ENCODE results near the gene DTNB. TPM values are rescaled to one million over a fixed set of nuclear protein-coding genes. Genes with fewer than 3 reads are reported as not detected.

The DTNB gene
- total RNA-seq, 4 donors from 2014 or later, result 5.2 to 9.9 (median 9.2) TPM

DNA sequence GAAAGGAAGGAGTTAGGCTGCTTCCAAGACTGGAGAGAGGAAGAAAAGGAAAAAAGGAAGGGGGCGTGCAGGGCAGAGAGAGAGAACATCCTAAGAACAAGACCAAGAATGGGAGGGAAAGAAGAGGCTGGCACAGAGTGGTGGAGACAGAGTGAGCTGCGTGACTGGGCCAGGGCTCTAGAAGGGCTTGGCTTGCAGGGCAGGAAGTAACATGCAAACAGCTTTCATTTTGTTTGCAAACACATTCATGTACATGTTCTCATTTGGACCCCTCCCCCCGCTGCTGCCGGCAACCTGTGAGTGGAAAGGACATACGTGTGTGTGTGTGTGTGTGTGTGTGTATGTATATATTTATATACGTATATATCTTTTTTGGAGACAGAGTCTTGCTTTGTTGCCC is 284.9 kb downstream of the DTNB start:
- DNase-seq (ENCODE audit: low spot score) (no peak), ATAC-seq (ENCODE audit: low FRiP score) (no peak)
- TF ChIP-seq, protein P1, sequence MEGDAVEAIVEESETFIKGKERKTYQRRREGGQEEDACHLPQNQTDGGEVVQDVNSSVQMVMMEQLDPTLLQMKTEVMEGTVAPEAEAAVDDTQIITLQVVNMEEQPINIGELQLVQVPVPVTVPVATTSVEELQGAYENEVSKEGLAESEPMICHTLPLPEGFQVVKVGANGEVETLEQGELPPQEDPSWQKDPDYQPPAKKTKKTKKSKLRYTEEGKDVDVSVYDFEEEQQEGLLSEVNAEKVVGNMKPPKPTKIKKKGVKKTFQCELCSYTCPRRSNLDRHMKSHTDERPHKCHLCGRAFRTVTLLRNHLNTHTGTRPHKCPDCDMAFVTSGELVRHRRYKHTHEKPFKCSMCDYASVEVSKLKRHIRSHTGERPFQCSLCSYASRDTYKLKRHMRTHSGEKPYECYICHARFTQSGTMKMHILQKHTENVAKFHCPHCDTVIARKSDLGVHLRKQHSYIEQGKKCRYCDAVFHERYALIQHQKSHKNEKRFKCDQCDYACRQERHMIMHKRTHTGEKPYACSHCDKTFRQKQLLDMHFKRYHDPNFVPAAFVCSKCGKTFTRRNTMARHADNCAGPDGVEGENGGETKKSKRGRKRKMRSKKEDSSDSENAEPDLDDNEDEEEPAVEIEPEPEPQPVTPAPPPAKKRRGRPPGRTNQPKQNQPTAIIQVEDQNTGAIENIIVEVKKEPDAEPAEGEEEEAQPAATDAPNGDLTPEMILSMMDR (IDR thresholded peaks at IDR 0.05), result no peak

DNA sequence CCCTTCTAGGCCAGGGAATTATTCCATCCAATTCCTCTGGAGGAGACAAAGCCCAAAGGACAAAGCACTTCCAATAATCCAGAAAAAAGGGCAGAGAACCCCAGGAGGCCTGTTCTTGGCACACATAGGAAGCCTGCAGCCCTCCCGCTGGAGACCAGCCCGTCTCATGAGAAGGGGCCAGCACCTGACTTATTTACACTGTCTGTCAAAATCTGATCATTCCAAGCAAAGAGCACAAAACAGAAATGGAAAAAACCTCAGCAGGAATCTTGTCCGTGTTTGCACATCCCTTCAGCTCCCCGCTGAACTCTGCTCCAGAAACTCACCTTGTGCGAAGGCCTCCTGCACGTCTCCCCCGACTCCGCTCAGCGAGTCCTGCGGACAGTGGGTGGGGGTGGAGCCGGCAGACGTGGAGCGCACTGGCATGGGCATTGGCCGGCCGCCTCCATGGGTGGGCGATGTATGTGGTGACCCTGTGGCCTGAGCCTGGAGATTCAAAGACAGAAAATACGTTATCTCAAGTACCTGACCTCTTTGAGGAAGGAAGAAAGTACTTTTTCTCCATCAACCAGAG is 285.4 kb downstream of the DTNB start:
- DNase-seq (ENCODE audit: low spot score) (no peak), ATAC-seq (ENCODE audit: low FRiP score) (no peak)
- TF ChIP-seq, protein P1 (IDR thresholded peaks at IDR 0.05), result no peak

DNA sequence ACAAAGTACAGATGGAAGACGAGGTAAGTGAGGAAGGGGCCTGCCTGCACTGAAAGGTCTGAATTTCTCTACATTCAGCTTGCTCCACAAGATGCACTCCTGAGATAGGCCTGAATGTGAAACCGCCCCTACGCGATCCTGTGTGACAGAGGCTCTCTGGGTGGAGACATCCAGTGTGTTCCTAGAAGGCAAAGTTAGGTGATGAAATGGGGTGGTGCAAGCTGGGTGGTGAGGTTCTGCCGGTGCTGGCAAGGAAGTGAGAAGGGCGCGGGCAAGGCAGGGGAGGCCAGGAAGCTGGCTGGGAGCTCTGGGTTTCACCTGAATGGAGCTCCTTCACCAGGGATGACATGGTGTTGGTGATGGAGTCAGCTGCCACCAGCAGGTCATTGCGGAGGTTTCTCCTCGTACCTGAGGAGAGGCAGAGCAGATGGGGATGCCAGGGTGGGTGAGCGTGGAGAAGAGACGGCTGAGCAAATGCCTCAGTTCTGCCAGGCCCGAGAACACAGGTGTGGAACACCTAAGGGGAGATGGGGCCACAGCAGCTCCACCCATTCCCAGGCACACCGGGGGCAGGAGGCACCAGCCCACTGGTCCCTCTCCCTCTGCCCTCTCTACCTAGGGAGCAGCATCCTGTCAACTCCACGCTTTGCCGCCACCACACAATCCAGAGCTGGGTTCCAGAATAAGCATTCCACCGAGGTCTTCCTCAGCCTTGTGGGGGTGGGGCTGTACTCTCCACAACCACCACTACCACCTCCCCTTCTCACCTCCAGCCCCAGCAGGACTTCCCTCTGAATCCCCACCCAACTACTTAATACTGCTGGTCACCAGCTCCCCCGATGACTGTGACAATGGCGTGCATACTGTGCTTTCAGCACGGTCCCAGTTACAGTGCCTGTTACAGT is 286.2 kb downstream of the DTNB start:
- no peak for DNase-seq (ENCODE audit: low spot score)
- ATAC-seq (ENCODE audit: low FRiP score), result no peak
- TF ChIP-seq, protein P1 (IDR thresholded peaks at IDR 0.05), result no peak

DNA sequence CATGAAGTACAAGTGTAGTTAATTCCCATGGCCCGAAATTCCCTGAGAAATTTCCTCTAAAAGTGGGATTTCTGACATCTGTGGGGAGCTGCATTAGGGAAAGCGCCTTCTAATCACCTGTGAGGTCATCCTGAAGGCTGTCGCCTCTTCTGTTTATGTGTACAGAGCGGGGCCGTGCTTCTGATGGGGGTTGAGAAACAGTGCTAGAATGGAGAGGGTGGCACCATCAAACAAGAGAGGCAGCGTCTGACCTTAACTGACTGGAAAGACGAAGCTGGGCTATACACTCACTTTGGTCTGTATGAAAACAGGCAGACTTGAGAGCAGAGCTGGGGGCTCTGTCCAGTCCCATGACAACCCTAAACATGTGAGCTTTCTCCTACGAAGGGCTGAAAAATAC is 287.5 kb downstream of the DTNB start:
- TF ChIP-seq, protein P1 (IDR thresholded peaks at IDR 0.05), result no peak

DNA sequence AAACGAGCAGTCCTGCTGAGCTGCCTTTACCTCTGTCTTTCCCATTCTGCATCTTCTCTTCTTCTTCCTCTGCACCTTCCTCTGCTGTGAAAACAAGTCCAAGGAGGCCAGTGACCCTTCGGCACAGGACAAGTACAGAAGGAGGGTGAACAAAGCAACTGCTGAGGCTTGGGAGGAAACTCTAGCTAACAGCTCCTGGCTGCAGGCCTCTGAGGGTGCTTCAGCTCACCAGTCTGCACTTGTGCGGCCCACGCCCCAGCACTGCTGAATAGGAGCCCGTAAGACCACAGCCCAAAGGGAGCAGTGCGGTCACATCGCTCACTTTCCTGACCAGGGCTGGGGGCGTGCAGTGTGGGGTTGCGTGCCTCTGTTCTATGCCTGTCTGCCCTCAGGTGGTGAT is 289.6 kb downstream of the DTNB start:
- ATAC-seq (ENCODE audit: low FRiP score), result no peak
- no peak for DNase-seq (ENCODE audit: low spot score)

More for the DNA sequence above, 287.5 kb downstream of the DTNB start:
- ATAC-seq (ENCODE audit: low FRiP score) (no peak), DNase-seq (ENCODE audit: low spot score) (no peak)

DNA sequence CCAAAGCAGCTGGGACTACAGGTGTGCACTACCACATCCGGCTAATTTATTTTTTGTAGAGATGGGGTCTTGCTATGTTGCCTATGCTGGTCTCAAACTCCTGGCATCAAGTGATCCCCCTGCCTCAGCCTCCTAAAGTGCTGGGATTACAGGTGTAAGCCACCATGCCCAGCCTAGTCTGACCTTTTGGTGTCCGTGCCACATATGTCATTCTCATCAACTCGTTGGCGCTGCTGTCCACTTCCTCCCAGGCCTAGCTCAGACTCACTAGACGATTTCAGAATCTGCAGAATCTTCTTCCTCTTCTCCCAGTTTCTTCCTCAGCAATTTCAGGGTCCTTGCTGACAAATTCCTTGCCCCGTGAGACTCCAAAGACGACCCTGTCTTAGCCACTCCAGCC is 291.9 kb downstream of the DTNB start:
- DNase-seq (ENCODE audit: low spot score) (no peak), ATAC-seq (ENCODE audit: low FRiP score) (no peak)
- TF ChIP-seq, protein P1 (IDR thresholded peaks at IDR 0.05), result no peak

More for the DNA sequence above, 289.6 kb downstream of the DTNB start:
- TF ChIP-seq, protein P1 (IDR thresholded peaks at IDR 0.05), result no peak
